Prostate gland (tissue), 2 donors: ENCODE data around the gene GRID2. TPM values are rescaled to one million over a fixed set of nuclear protein-coding genes. Genes with fewer than 3 reads are reported as not detected.

Experiments used
- DNase-seq: peaks from one replicate; pipeline ENCODE4 v3.0.0-alpha.2; 2019; ENCODE audit warnings: low spot score
- H3K27ac ChIP-seq, 2 donors: fragments of 200-600 bp; sonication (generic); 2 replicates each; pipeline ENCODE4 v1.5.1; 2017 to 2019
- H3K27me3 ChIP-seq: fragments of 200-600 bp; sonication (generic); replicated peaks from 2 replicates; pipeline ENCODE4 v1.5.1; 2019; ENCODE audit not compliant: insufficient read depth
- H3K36me3 ChIP-seq, 2 donors: fragments of 200-600 bp; sonication (generic); 1 replicate in 1 of 2; 2 replicates in 1 of 2; pipeline versions ENCODE4 v1.5.1 to v1.8.1; 2017 to 2019
- H3K4me1 ChIP-seq: fragments of 200-600 bp; sonication (generic); replicated peaks from 2 replicates; pipeline ENCODE4 v1.5.1; 2019
- H3K4me3 ChIP-seq, 2 donors: fragments of 200-600 bp; sonication (generic); 2 replicates each; pipeline ENCODE4 v1.5.1; 2017 to 2019
- H3K9me3 ChIP-seq: fragments of 200-600 bp; sonication (generic); 2 replicates; pipeline ENCODE4 v1.5.1; 2017
- POLR2A ChIP-seq: fragments of 450-650 bp; IDR thresholded peaks from one replicate; pipeline ENCODE4 v1.6.1; 2016; ENCODE audit warnings: antibody characterized with exemption, mild to moderate bottlenecking
- POLR2AphosphoS5 ChIP-seq: sonication (generic); formaldehyde crosslinking; IDR thresholded peaks from one replicate; pipeline ENCODE4 v1.6.1; 2017; ENCODE audit warnings: antibody characterized with exemption
- WGBS: methylation state at CpG from one replicate; pipeline ENCODE4 v1.1.5; 2018; 5-methylcytosine and 5-hydroxymethylcytosine counted together
- intact Hi-C: fragments of 100-400 bp; cut with DNase I; formaldehyde crosslinking; loops from one replicate; pipeline ENCODE4 v1.14.2; 2022
- total RNA-seq, 2 donors: library from RNA; depleted of rRNA; stranded (reverse); fragments of >200 nt; gene quantifications; one replicate each; pipeline ENCODE4 v1.1.0, GENCODE V29; 2016
- TF ChIP-seq, protein P1 (sequence below), 4 experiments: fragments of 200-600 bp in 2 of 4; fragments of 450-650 bp in 2 of 4; sonication (generic) in 2 of 4; IDR thresholded peaks; 1 replicate in 3 of 4; 2 replicates in 1 of 4; pipeline ENCODE4 v1.5.1; 2016 to 2019; ENCODE audit warnings: antibody characterized with exemption in 4 of 4, mild to moderate bottlenecking in 2 of 4, moderate library complexity in 2 of 4

The GRID2 gene
- total RNA-seq, 2 donors from 2014 or later, result 0.09 to 11.0 TPM

DNA sequence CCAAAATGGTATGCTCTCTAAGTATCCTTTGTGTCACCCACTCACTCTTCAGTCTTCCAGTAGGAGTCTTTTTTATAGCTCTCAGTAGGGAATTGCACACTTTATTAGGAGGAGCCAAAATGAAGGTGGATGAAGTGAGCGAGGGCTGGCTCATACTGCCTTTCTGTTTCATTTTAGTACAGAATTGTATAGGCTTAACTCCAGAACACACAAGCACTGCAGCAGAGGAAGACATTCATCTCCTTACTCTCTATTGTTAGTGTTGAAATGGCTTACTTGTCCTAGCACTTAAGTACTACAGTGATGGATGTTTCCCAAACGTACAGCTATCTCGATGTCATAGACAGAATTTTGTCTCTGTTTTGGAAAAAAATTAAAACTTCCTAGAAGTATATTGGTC is 1197.5 kb downstream of the GRID2 start:
- Histone ChIP-seq H3K27ac (no peak overlapping the region), H3K9me3 (no peaks in the 10 kb centered on the region), H3K4me1 (no peaks in the 10 kb centered on the region), H3K36me3 (no peaks in the 10 kb centered on the region), H3K27me3 (no peaks in the 10 kb centered on the region), H3K4me3 (no peak overlapping the region)
- DNase-seq, result no peak
- no peak for TF ChIP-seq POLR2AphosphoS5
- no peak for TF ChIP-seq POLR2A
- TF ChIP-seq, protein P1, sequence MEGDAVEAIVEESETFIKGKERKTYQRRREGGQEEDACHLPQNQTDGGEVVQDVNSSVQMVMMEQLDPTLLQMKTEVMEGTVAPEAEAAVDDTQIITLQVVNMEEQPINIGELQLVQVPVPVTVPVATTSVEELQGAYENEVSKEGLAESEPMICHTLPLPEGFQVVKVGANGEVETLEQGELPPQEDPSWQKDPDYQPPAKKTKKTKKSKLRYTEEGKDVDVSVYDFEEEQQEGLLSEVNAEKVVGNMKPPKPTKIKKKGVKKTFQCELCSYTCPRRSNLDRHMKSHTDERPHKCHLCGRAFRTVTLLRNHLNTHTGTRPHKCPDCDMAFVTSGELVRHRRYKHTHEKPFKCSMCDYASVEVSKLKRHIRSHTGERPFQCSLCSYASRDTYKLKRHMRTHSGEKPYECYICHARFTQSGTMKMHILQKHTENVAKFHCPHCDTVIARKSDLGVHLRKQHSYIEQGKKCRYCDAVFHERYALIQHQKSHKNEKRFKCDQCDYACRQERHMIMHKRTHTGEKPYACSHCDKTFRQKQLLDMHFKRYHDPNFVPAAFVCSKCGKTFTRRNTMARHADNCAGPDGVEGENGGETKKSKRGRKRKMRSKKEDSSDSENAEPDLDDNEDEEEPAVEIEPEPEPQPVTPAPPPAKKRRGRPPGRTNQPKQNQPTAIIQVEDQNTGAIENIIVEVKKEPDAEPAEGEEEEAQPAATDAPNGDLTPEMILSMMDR (IDR thresholded peaks at IDR 0.05), result no peak
- 76% methylated on average over 3 of the region's 3 CpGs for WGBS
- intact Hi-C loops, result no loop called here

DNA sequence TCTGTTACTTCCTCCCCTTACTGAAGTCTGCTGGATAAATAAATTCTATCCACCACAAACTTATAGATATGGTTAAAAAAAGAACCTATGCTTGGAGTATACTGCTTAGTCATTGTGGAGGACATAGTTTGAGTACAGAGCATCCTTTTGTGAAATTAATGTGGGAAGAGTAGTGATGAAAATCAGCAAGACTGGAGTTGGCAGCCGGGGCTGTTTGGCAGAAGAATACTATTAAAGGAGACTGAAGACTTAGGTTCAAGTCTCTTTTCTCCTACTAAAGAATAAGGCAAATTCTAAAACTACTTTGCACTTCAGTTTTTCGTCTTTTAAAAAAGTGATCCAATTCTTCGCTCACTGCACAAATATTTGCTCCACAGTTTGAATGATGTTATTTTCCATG is 1198.2 kb downstream of the GRID2 start:
- 77% methylated on average over 3 of the region's 3 CpGs for WGBS
- intact Hi-C loops, result no loop called here
- TF ChIP-seq POLR2A, result no peak
- no peak for TF ChIP-seq POLR2AphosphoS5
- TF ChIP-seq, protein P1 (IDR thresholded peaks at IDR 0.05), result no peak

DNA sequence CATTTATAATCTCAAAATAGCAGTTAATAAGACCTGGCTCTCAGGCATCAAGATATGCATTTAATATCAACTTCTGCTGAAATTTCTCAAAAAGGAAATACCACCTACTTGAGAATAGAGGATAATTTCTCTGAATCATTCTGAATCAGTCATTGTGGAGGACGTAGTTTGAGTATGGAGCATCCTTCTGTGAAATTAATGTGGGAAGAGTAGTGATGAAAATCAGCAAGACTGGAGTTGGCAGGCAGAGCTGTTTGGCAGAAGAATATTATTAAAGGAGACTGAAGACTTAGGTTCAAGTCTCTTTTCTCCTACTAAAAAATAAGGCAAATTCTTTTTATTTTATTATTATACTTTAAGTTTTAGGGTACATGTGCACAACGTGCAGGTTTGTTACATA is 1199.2 kb downstream of the GRID2 start:
- Histone ChIP-seq H3K9me3 (no peaks in the 10 kb centered on the region), H3K36me3 (no peaks in the 10 kb centered on the region), H3K27ac (no peak overlapping the region), H3K4me3 (no peak overlapping the region), H3K27me3 (no peaks in the 10 kb centered on the region), H3K4me1 (no peaks in the 10 kb centered on the region)
- TF ChIP-seq, protein P1 (IDR thresholded peaks at IDR 0.05), result no peak
- TF ChIP-seq POLR2A (no peak), POLR2AphosphoS5 (no peak)
- no peak for DNase-seq
- WGBS, result 82% methylated on average over 2 of the region's 2 CpGs
- intact Hi-C loops, result no loop called here

More for the DNA sequence above, 1198.2 kb downstream of the GRID2 start:
- Histone ChIP-seq H3K9me3 (no peaks in the 10 kb centered on the region), H3K36me3 (no peaks in the 10 kb centered on the region), H3K27me3 (no peaks in the 10 kb centered on the region), H3K4me1 (no peaks in the 10 kb centered on the region), H3K27ac (no peak overlapping the region), H3K4me3 (no peak overlapping the region)
- no peak for DNase-seq

DNA sequence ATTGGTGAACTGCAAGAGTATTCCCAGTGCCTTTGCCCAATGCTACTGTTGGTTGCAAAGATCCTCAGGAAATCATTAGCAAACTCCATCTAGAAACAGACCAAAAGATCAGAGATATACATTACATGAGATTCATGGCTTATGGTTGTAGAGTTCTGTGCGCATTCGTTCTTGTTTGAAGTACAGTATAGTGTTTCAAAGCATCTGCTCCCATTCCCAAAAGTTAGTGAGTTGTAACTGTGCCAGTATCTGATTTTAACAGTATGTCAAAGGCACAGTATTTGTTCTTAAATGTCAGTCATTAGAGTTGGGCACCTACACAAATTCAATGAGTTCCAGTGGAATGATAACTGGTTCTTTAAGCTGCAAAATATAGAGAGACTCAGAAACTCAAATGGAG is 1210.1 kb downstream of the GRID2 start:
- Histone ChIP-seq H3K4me3 (no peak overlapping the region), H3K4me1 (no peaks in the 10 kb centered on the region)
- intact Hi-C loops, result no loop called here

DNA sequence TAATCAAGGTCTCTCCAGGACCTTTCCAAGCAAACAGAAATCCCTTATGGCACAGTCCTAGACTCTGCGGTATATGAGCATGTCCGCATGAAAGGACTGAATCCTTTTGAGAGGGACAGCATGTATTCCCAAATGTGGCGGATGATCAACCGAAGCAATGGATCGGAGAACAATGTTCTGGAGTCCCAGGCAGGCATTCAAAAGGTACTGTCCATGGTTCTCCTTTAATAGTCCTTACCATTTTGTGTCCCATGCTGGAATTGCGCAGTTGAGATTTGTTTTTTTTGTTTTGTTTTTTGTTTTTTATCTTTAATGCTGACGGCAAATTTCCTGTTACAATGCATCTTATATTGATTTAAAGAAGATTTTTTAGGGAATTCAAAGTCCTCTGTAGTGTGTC is 1211.4 kb downstream of the GRID2 start:
- TF ChIP-seq POLR2AphosphoS5, result no peak
- no peak for TF ChIP-seq POLR2A
- TF ChIP-seq, protein P1 (IDR thresholded peaks at IDR 0.05), result no peak
- no peaks in the 10 kb centered on the region for H3K4me1 ChIP-seq

More for the DNA sequence above, 1210.1 kb downstream of the GRID2 start:
- Histone ChIP-seq H3K36me3 (no peaks in the 10 kb centered on the region), H3K9me3 (no peaks in the 10 kb centered on the region), H3K27me3 (no peaks in the 10 kb centered on the region), H3K27ac (no peak overlapping the region)
- 69% methylated on average over 2 of the region's 2 CpGs for WGBS
- TF ChIP-seq, protein P1 (IDR thresholded peaks at IDR 0.05), result no peak
- TF ChIP-seq POLR2AphosphoS5 (no peak), POLR2A (no peak)
- DNase-seq, result no peak

More for the DNA sequence above, 1211.4 kb downstream of the GRID2 start:
- H3K27me3 ChIP-seq, result no peaks in the 10 kb centered on the region
- no peaks in the 10 kb centered on the region for H3K36me3 ChIP-seq
- intact Hi-C loops, result no loop called here
- no peak overlapping the region for H3K27ac ChIP-seq
- no peak for DNase-seq
- 97% methylated on average over 7 of the region's 7 CpGs for WGBS
- no peak overlapping the region for H3K4me3 ChIP-seq
- H3K9me3 ChIP-seq, result no peaks in the 10 kb centered on the region
